Ascending aorta (tissue), 2 donors: ENCODE data around the gene ZC3H7A. TPM values are rescaled to one million over a fixed set of nuclear protein-coding genes. Genes with fewer than 3 reads are reported as not detected.

ENCODE experiments used
- DNase-seq, 2 donors: peaks; one replicate each; pipeline ENCODE4 v3.0.0-alpha.2; 2019; ENCODE audit warnings: low spot score in 2 of 2
- H3K27ac ChIP-seq, 2 donors: fragments of 200-600 bp; sonication (generic); one replicate each; pipeline ENCODE4 v1.5.1; 2016 to 2017; ENCODE audit warnings: mild to moderate bottlenecking in 1 of 2
- H3K27me3 ChIP-seq: fragments of 200-600 bp; sonication (generic); one replicate; pipeline ENCODE4 v1.5.1; 2017
- H3K36me3 ChIP-seq, 2 donors: fragments of 200-600 bp; sonication (generic); one replicate each; pipeline ENCODE4 v1.5.1; 2016
- H3K4me1 ChIP-seq, 2 donors: fragments of 200-600 bp; sonication (generic); one replicate each; pipeline ENCODE4 v1.5.1; 2016 to 2017; ENCODE audit warnings: mild to moderate bottlenecking in 1 of 2
- H3K4me3 ChIP-seq, 2 donors: fragments of 200-600 bp; sonication (generic); one replicate each; pipeline ENCODE4 v1.5.1; 2016 to 2017; ENCODE audit warnings: mild to moderate bottlenecking in 1 of 2
- H3K9me3 ChIP-seq, 2 donors: fragments of 200-600 bp; sonication (generic); one replicate each; pipeline ENCODE4 v1.5.1; 2016
- intact Hi-C: fragments of 100-400 bp; cut with DNase I; formaldehyde crosslinking; loops from one replicate; pipeline ENCODE4 v1.15.1; 2023
- total RNA-seq: library from RNA; depleted of rRNA; stranded (reverse); fragments of >200 nt; gene quantifications from one replicate; pipeline ENCODE4 v1.1.0, GENCODE V29; 2016
- TF ChIP-seq, protein P1 (sequence below), 3 experiments: fragments of 200-600 bp in 2 of 3; fragments of 450-650 bp in 1 of 3; sonication (generic) in 2 of 3; IDR thresholded peaks; one replicate each; pipeline ENCODE4 v1.5.1; 2016 to 2019; ENCODE audit warnings: antibody characterized with exemption in 3 of 3, mild to moderate bottlenecking in 1 of 3, moderate library complexity in 1 of 3

ZC3H7A gene
- total RNA-seq, 1 donor from 2014 or later = 56.9 TPM

DNA sequence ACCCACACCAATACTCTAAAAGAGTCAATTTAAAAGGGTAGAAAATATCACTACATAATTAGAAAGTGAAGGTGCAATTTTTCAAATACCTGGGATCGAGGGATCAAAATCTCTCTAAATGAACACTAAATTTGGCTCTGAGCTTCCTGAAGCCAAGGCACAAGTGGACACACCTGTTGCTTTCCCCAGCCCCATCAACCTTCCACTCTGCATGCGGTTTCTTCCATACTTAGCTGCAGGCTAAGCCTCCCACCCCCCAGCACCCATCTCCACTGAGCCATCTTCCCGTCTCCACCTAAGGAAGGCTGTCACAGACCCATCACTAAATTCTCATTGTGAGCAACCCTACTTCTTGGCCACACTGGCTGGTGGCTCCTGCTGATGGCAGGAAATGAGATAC is 84.9 kb downstream of the ZC3H7A start:
- Histone ChIP-seq H3K27me3 (no peaks in the 10 kb centered on the region), H3K9me3 (no peaks in the 10 kb centered on the region), H3K4me1 (no peaks in the 10 kb centered on the region), H3K36me3 (peaks cover 14 to 31% of the 10 kb centered on the region in 2 donors), H3K4me3 (no peak overlapping the region), H3K27ac (no peak overlapping the region)
- intact Hi-C loops = loop anchor here (2.0 kb wide), 1 partner anchor 181 kb away; no protein-coding TSS in a partner anchor
- no peak for DNase-seq
- TF ChIP-seq, protein P1, sequence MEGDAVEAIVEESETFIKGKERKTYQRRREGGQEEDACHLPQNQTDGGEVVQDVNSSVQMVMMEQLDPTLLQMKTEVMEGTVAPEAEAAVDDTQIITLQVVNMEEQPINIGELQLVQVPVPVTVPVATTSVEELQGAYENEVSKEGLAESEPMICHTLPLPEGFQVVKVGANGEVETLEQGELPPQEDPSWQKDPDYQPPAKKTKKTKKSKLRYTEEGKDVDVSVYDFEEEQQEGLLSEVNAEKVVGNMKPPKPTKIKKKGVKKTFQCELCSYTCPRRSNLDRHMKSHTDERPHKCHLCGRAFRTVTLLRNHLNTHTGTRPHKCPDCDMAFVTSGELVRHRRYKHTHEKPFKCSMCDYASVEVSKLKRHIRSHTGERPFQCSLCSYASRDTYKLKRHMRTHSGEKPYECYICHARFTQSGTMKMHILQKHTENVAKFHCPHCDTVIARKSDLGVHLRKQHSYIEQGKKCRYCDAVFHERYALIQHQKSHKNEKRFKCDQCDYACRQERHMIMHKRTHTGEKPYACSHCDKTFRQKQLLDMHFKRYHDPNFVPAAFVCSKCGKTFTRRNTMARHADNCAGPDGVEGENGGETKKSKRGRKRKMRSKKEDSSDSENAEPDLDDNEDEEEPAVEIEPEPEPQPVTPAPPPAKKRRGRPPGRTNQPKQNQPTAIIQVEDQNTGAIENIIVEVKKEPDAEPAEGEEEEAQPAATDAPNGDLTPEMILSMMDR (IDR thresholded peaks at IDR 0.05) = no peak

DNA sequence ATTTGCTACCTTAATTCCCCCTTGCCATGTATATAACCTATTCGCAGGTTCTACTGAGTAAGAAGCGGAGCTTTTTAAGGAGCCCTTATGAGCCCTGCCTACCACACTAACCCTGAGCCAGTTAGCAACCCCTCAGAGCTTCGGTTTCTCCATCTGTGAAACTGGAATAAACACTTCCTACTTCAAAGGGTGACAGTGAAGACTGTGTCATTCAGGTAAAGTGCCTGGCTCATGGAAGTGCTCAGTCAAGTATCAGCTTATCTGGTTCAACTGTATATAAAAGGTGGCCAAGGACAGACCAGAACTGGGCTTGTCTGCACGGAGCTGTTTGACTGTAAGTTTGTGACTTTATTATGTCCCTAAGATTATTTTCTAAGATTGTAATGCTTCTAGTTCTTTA is 85.4 kb downstream of the ZC3H7A start:
- H3K36me3 ChIP-seq = peaks cover 14 to 31% of the 10 kb centered on the region in 2 donors
- no peaks in the 10 kb centered on the region for H3K9me3 ChIP-seq
- no peaks in the 10 kb centered on the region for H3K4me1 ChIP-seq
- TF ChIP-seq, protein P1 (IDR thresholded peaks at IDR 0.05) = no peak
- no peaks in the 10 kb centered on the region for H3K27me3 ChIP-seq
- no peak for DNase-seq
- intact Hi-C loops = loop anchor here (2.0 kb wide), 1 partner anchor 181 kb away; no protein-coding TSS in a partner anchor
- no peak overlapping the region for H3K4me3 ChIP-seq
- no peak overlapping the region for H3K27ac ChIP-seq

DNA sequence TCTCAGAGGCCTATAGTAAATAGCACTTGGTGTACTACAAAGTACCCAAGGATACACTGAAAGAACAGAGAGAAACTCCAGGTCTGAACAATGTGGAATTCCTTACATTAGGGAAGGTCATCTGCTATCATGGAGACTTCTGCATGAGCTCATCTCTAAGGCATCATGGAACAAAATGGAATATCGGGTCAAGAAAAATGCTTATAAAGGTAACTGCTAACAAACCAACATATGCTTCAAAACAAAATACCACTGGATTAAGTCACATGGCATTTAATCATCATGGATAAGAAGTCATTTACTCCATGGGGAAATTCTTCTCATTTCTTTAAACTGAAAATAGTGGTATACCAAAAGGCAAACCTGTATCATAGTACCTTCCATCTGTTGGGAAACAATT is 88.6 kb downstream of the ZC3H7A start:
- Histone ChIP-seq H3K27me3 (no peaks in the 10 kb centered on the region), H3K4me3 (no peak overlapping the region), H3K27ac (no peak overlapping the region), H3K36me3 (peaks cover 6 to 29% of the 10 kb centered on the region in 2 donors), H3K9me3 (no peaks in the 10 kb centered on the region), H3K4me1 (no peaks in the 10 kb centered on the region)
- DNase-seq = no peak
- intact Hi-C loops = no loop called here
- TF ChIP-seq, protein P1 (IDR thresholded peaks at IDR 0.05) = no peak

DNA sequence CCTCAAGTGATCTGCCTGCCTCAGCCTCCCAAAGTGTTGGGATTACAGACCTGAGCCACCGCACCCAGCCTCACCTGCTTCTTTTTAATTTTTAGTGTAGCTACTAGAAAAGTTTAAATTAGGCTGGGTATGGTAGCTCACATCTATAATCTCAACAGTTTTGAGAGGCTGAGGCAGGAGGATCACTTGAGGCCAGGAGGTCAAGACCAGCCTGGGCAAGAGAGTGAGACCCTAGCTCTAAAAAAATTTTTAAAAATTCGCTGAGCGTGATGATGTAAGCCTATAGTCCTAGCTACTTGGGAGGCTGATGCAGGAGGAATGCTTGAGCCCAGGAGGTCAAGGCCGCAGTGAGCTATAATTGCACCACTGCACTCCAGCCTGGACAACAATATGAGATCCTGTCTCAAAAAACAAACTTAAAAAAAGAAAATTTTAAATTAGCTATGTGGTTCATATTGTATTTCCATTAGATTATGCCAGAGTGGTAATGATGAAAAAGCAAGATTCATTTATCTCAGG is 89.3 kb downstream of the ZC3H7A start:
- Histone ChIP-seq H3K27ac (no peak overlapping the region), H3K27me3 (no peaks in the 10 kb centered on the region), H3K4me3 (no peak overlapping the region), H3K4me1 (no peaks in the 10 kb centered on the region), H3K9me3 (no peaks in the 10 kb centered on the region), H3K36me3 (peaks cover 6 to 25% of the 10 kb centered on the region in 2 donors)
- no peak for DNase-seq
- TF ChIP-seq, protein P1 (IDR thresholded peaks at IDR 0.05) = no peak
- intact Hi-C loops = no loop called here

DNA sequence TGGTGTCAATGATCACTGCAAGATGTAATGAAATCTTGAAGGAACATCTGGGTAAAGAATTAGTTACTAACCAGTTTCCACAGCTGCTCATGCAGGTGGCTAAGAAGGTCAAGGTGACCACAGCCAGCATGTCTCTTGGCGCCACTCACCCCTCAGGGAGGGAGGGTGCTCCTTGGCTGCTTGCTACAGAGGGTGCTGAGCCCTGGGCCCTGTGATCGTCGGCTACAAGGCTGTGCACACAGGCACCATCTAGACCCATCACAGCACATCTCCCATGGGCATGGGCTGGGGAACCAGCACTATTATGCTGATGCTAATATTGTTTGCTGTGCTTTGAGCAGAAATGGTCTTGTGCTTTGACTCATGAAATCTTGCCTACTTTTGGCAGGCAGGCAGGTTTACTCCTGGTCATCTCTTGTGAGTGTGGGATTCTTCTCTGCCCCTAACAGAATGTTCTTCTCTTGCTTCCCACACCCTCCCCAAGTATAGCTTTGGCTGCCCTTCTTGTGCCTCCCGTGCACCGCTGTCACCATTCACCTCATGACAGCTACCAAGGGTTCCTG is 90.8 kb downstream of the ZC3H7A start:
- intact Hi-C loops = no loop called here
- TF ChIP-seq, protein P1 (IDR thresholded peaks at IDR 0.05) = no peak

More for the DNA sequence above, 90.8 kb downstream of the ZC3H7A start:
- no peaks in the 10 kb centered on the region for H3K9me3 ChIP-seq
- H3K4me1 ChIP-seq = no peaks in the 10 kb centered on the region
- H3K27me3 ChIP-seq = no peaks in the 10 kb centered on the region
- H3K27ac ChIP-seq = no peak overlapping the region
- H3K36me3 ChIP-seq = peaks cover 3 to 21% of the 10 kb centered on the region in 2 donors
- no peak overlapping the region for H3K4me3 ChIP-seq
- no peak for DNase-seq
